CD4-positive, alpha-beta T cell (primary cell): ENCODE results near the gene SLAMF8. TPM values are rescaled to one million over a fixed set of nuclear protein-coding genes. Genes with fewer than 3 reads are reported as not detected.

Experiments used
- ATAC-seq: fragments of 200-7000 bp; cut with Tn5 transposase; one replicate; pipeline ENCODE4 v1.10.0; 2022; ENCODE audit warnings: mild to moderate bottlenecking; ENCODE audit not compliant: poor library complexity
- CTCF ChIA-PET: fragments of 350-600 bp; sonication (Branson Sonifier 250); formaldehyde crosslinking; loops from one replicate; lab custom pipeline; 2021; ENCODE audit warnings: antibody characterized with exemption, inconsistent platforms; lab: Charles Lee
- POLR2A ChIA-PET: fragments of 350-600 bp; sonication (Branson Sonifier 250); formaldehyde crosslinking; loops from one replicate; lab custom pipeline; 2021; ENCODE audit warnings: antibody characterized with exemption, inconsistent platforms; lab: Charles Lee
- DNase-seq, 14 experiments: peaks; one replicate each; pipeline ENCODE4 v3.0.0-alpha.2; 2013 to 2020; ENCODE audit warnings: mixed read lengths in 2 of 14
- H3K27ac ChIP-seq, 2 donors: one replicate each; pipeline versions ENCODE4 v1.5.1 to v1.7.0; 2013; ENCODE audit warnings: low read length in 2 of 2, low read depth in 1 of 2, mild to moderate bottlenecking in 1 of 2
- H3K27me3 ChIP-seq, 2 experiments: 1 replicate in 1 of 2; 2 replicates in 1 of 2; pipeline versions ENCODE4 v1.6.1 to v1.7.0; 2013; ENCODE audit warnings: low read length in 2 of 2, control low read depth in 1 of 2, mild to moderate bottlenecking in 1 of 2, moderate library complexity in 1 of 2; ENCODE audit not compliant: insufficient read depth in 2 of 2, control insufficient read depth in 1 of 2
- H3K36me3 ChIP-seq: one replicate; pipeline ENCODE4 v1.6.1; 2013; ENCODE audit warnings: low read length, control low read depth; ENCODE audit not compliant: insufficient read depth
- H3K4me1 ChIP-seq: one replicate; pipeline ENCODE4 v1.6.1; 2013; ENCODE audit warnings: low read length, control low read depth; ENCODE audit not compliant: insufficient read depth
- H3K4me3 ChIP-seq: one replicate; pipeline ENCODE4 v1.5.1; 2013; ENCODE audit warnings: mild to moderate bottlenecking, low read length, moderate library complexity
- H3K9me3 ChIP-seq, 2 experiments: 1 replicate in 1 of 2; 2 replicates in 1 of 2; pipeline versions ENCODE4 v1.6.1 to v1.7.0; 2013; ENCODE audit warnings: low read length in 2 of 2, mild to moderate bottlenecking in 2 of 2, control low read depth in 1 of 2, moderate library complexity in 1 of 2; ENCODE audit not compliant: control insufficient read depth in 1 of 2, insufficient read depth in 1 of 2
- H3K27ac Mint-ChIP-seq: one replicate; pipeline ENCODE4 v1.8.0; 2020; ENCODE audit warnings: mixed read lengths
- H3K27me3 Mint-ChIP-seq: one replicate; pipeline ENCODE4 v1.8.0; 2021; ENCODE audit warnings: mixed read lengths
- H3K36me3 Mint-ChIP-seq: one replicate; pipeline ENCODE4 v1.8.0; 2021; ENCODE audit warnings: low read depth, mixed read lengths
- H3K4me1 Mint-ChIP-seq: one replicate; pipeline ENCODE4 v1.8.0; 2021; ENCODE audit warnings: low read depth, mixed read lengths
- H3K4me3 Mint-ChIP-seq: one replicate; pipeline ENCODE4 v1.8.0; 2020; ENCODE audit warnings: mild to moderate bottlenecking, mixed read lengths
- H3K9me3 Mint-ChIP-seq: one replicate; pipeline ENCODE4 v1.8.0; 2020; ENCODE audit warnings: mixed read lengths
- intact Hi-C, 2 experiments: fragments of 100-400 bp; cut with DNase I in 1 of 2; cut with micrococcal nuclease in 1 of 2; formaldehyde crosslinking; loops; one replicate each; pipeline versions ENCODE4 v1.15.1 to v1.9.0; 2023 to 2025; cut with DNase I, micrococcal nuclease
- polyA plus RNA-seq, 2 donors: library from polyadenylated mRNA; unstranded; fragments of 120-200 nt; gene quantifications; one replicate each; pipeline ENCODE4 v1.2.1, GENCODE V29; 2013
- total RNA-seq, 174 experiments: library from RNA in 2 of 174; stranded (reverse) in 2 of 174; gene quantifications; one replicate each; pipeline ENCODE4 v1.2.3 and lab custom pipeline; 2021 to 2026
- TF ChIP-seq, protein P1 (sequence below): fragments of 200-600 bp; IDR thresholded peaks from one replicate; pipeline ENCODE4 v1.8.0; 2022; ENCODE audit warnings: antibody characterized with exemption, mild to moderate bottlenecking

The SLAMF8 gene
- under 1 TPM in 1 of 2 experiments, not detected in 1; 0.34 TPM for total RNA-seq
- polyA plus RNA-seq (2013, experiment 1 of 2): 1.6 TPM
- 0.95 TPM for polyA plus RNA-seq (2013, experiment 2 of 2)
- total RNA-seq (lab: John Stamatoyannopoulos, UW): 0 to 8.1 (median 0.39) reads per million in 172 experiments

DNA sequence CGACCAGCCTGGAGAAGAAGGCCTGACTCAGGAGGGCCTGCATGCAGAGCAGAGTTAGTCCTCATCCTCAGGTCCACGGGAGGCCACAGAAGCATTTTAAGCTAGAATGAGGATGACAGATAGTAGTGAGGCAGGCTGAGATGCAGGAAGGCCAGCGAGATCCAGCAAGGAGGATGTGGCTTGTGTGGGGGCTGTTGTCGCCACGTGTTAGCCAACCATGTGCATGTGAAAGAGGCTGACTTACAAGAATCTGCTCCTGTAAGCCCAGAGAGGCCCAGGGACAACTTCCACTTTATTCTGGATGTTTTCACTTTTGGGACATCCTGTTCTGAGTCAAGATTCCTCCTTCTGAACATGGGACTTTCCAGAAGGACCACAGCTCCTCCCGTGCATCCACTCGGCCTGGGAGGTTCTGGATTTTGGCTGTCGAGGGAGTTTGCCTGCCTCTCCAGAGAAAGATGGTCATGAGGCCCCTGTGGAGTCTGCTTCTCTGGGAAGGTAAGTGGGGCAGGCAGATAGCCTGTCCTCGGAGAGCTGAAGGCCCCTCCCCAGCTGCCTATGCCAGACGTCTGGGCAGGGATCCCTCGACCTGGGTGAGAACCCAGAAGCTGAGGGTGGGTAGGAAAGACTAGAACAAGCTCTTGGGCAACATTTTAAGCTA lies at the start of gene SLAMF8:
Gene SLAMF8 (plus strand): TSS at position 433 of the 661 bp plus-strand sequence. CDS start 26 bp downstream, at position 459.
- TF ChIP-seq, protein P1, sequence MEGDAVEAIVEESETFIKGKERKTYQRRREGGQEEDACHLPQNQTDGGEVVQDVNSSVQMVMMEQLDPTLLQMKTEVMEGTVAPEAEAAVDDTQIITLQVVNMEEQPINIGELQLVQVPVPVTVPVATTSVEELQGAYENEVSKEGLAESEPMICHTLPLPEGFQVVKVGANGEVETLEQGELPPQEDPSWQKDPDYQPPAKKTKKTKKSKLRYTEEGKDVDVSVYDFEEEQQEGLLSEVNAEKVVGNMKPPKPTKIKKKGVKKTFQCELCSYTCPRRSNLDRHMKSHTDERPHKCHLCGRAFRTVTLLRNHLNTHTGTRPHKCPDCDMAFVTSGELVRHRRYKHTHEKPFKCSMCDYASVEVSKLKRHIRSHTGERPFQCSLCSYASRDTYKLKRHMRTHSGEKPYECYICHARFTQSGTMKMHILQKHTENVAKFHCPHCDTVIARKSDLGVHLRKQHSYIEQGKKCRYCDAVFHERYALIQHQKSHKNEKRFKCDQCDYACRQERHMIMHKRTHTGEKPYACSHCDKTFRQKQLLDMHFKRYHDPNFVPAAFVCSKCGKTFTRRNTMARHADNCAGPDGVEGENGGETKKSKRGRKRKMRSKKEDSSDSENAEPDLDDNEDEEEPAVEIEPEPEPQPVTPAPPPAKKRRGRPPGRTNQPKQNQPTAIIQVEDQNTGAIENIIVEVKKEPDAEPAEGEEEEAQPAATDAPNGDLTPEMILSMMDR: no peak
- Mint-ChIP-seq H3K36me3 (no peaks in the 10 kb centered on the region), H3K27me3 (no peaks in the 10 kb centered on the region), H3K4me1 (peaks cover 42% of the 10 kb centered on the region), H3K27ac (no peak within 1 kb of the TSS), H3K4me3 (peak within 1 kb of the TSS; percentile 35), H3K9me3 (no peaks in the 10 kb centered on the region)
- no peaks in the 10 kb centered on the region for H3K36me3 ChIP-seq
- no peak within 1 kb of the TSS for H3K27ac ChIP-seq
- peaks cover 0 to 31% of the 10 kb centered on the region in 2 experiments for H3K9me3 ChIP-seq
- intact Hi-C loops: no loop called here
- H3K27me3 ChIP-seq: no peaks in the 10 kb centered on the region
- ChIA-PET CTCF (no interaction called here), POLR2A (no interaction called here)
- H3K4me3 ChIP-seq: no peak within 1 kb of the TSS
- peaks cover 37% of the 10 kb centered on the region for H3K4me1 ChIP-seq
- DNase-seq: peak in 10 of 14 experiments; percentile 8 to 86 (median 40)
- ATAC-seq: peak; percentile 65

DNA sequence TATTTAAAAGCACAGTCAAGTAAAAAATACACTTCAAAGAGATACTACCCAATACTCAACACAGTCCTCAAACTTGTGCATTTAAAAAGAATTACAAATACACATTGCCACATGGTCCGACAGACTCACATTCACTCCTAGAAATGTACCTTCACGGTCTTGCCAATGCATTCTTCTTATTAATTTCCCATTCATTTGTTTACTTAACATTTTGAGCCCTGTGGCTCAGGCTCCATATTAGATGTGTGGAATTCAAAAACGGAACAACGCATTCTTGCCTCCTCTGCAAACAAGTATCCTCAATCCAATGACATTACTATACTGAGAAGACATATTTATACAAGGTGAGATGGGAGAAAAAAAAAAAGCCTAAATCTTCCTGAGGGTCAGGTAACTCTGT lies 48.4 kb upstream of the SLAMF8 start:
- H3K36me3 ChIP-seq: no peaks in the 10 kb centered on the region
- H3K9me3 ChIP-seq: no peaks in the 10 kb centered on the region
- Mint-ChIP-seq H3K9me3 (no peaks in the 10 kb centered on the region), H3K27ac (no peak overlapping the region), H3K4me1 (peaks cover 24% of the 10 kb centered on the region), H3K27me3 (no peaks in the 10 kb centered on the region), H3K4me3 (no peak overlapping the region), H3K36me3 (no peaks in the 10 kb centered on the region)
- no peak for DNase-seq
- no peak for ATAC-seq
- ChIA-PET POLR2A (no interaction called here), CTCF (interaction anchor here (1.7 kb wide), 1 partner anchor 12 kb away, joined by 7 read pairs; no protein-coding TSS in a partner anchor)
- no peaks in the 10 kb centered on the region for H3K27me3 ChIP-seq
- no peak overlapping the region for H3K4me3 ChIP-seq
- TF ChIP-seq, protein P1: no peak
- peaks cover 20% of the 10 kb centered on the region for H3K4me1 ChIP-seq
- H3K27ac ChIP-seq: no peak overlapping the region
- intact Hi-C loops: loop anchor here in 1 of 2 experiments (2.0 to 10.0 kb wide), 3 partner anchors 75 to 1627 kb away; partner anchors contain the start of gene IGSF9

- H3K4me3 ChIP-seq: no peak overlapping the region
- no peak for DNase-seq
- Mint-ChIP-seq H3K36me3 (no peaks in the 10 kb centered on the region), H3K27me3 (no peaks in the 10 kb centered on the region), H3K27ac (peak overlapping the region; percentile 73), H3K4me1 (peaks cover 24% of the 10 kb centered on the region), H3K4me3 (peak overlapping the region; percentile 92), H3K9me3 (no peaks in the 10 kb centered on the region)
- H3K4me1 ChIP-seq: peaks cover 20% of the 10 kb centered on the region
- H3K27me3 ChIP-seq: no peaks in the 10 kb centered on the region
- intact Hi-C loops: loop anchor here in 1 of 2 experiments (2.0 to 10.0 kb wide), 3 partner anchors 73 to 1625 kb away; partner anchors contain the start of gene IGSF9
- no peak overlapping the region for H3K27ac ChIP-seq
- H3K9me3 ChIP-seq: no peaks in the 10 kb centered on the region
- no peak for ATAC-seq
- CTCF ChIA-PET: no interaction called here
- no peaks in the 10 kb centered on the region for H3K36me3 ChIP-seq
- POLR2A ChIA-PET: no interaction called here
- TF ChIP-seq, protein P1: no peak
These were observed 47.2 kb upstream of the SLAMF8 start for GRCh38 chr1:159779403-159779851.
